ENCODE results near the gene PITRM1. TPM values are rescaled to one million over a fixed set of nuclear protein-coding genes. Genes with fewer than 3 reads are reported as not detected.

The PITRM1 gene
- total RNA-seq, 1 experiment from 2014 or later, result 40.7 TPM

DNA sequence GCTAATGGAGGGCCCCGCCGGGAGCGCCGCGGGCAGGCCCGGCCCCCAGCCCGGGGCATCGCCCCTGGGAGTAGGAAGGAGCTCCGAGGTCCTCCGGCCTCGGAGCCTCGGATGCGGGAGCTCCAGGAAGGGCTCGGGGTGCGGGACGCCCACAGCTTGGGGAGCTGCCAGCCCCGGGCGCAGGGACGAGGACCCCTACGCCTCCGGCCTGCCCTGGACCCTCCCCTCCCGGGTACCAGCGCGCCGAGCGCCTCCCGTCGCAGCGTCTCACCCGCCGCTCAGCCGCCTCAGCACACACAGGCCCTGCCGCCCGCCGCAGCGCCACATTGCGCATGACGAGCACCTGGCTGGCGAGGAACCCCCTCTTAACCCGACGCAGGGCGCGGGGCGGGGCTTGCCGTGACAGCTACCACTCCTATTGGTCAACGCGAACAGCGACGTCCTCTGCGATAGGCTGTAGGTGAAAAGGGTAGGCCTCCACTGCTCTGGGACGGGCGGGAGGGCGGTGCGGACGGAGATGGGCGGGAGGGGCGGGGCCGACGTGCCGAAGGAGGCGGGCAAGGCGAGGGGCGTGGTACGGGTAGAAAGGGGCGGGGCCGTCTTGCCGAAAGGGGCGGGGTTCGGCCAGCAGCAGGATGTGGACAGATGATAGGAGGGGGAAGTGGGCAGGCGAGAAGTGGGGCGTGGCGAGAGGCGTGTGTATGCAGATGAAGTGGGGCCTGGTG, at the start of gene PITRM1 (continued):
- no peak for TF ChIP-seq PRDM15 (CRISPR knock-in tag; IDR thresholded peaks at IDR 0.05)
- TF ChIP-seq ZSCAN18 (CRISPR knock-in tag; IDR thresholded peaks at IDR 0.05), result no peak
- peak; percentile 74 for TF ChIP-seq E2F5 (CRISPR knock-in tag; IDR thresholded peaks at IDR 0.05)
- no peak for TF ChIP-seq NFE2L1 (CRISPR knock-in tag; IDR thresholded peaks at IDR 0.05)
- no peak for TF ChIP-seq ZNF532 (CRISPR knock-in tag; IDR thresholded peaks at IDR 0.05; ENCODE audit: borderline replicate concordance)
- TF ChIP-seq TEAD1 (CRISPR knock-in tag; IDR thresholded peaks at IDR 0.05), result peak; percentile 63; the same call in 1 of the 2 replicates
- TF ChIP-seq RORB (CRISPR knock-in tag; IDR thresholded peaks at IDR 0.05), result no peak
- no peak for TF ChIP-seq ELF4 (CRISPR knock-in tag; IDR thresholded peaks at IDR 0.05; ENCODE audit: low read depth)
- TF ChIP-seq NR1H2 (CRISPR knock-in tag; IDR thresholded peaks at IDR 0.05), result no peak
- TF ChIP-seq RELA (CRISPR knock-in tag; IDR thresholded peaks at IDR 0.05; ENCODE audit: borderline replicate concordance), result no peak
- TF ChIP-seq NR3C1 (CRISPR knock-in tag; conservative IDR thresholded peaks at IDR 0.05; ENCODE audit: low read depth), result no peak
- TF ChIP-seq ZBTB21 (CRISPR knock-in tag; IDR thresholded peaks at IDR 0.05; ENCODE audit: borderline replicate concordance), result peak; percentile 73
- TF ChIP-seq ZNF219 (CRISPR knock-in tag; IDR thresholded peaks at IDR 0.05; ENCODE audit: borderline replicate concordance), result no peak
- no peak for TF ChIP-seq OVOL2 (CRISPR knock-in tag; IDR thresholded peaks at IDR 0.05; ENCODE audit: borderline replicate concordance)
- no peak; the same call in 1 of the 2 replicates for TF ChIP-seq ZNF138 (CRISPR knock-in tag; conservative IDR thresholded peaks at IDR 0.05)
- TF ChIP-seq TCF7 (CRISPR knock-in tag; IDR thresholded peaks at IDR 0.05; ENCODE audit: low read depth), result no peak
- TF ChIP-seq, protein P1, sequence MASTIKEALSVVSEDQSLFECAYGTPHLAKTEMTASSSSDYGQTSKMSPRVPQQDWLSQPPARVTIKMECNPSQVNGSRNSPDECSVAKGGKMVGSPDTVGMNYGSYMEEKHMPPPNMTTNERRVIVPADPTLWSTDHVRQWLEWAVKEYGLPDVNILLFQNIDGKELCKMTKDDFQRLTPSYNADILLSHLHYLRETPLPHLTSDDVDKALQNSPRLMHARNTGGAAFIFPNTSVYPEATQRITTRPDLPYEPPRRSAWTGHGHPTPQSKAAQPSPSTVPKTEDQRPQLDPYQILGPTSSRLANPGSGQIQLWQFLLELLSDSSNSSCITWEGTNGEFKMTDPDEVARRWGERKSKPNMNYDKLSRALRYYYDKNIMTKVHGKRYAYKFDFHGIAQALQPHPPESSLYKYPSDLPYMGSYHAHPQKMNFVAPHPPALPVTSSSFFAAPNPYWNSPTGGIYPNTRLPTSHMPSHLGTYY (CRISPR knock-in tag; IDR thresholded peaks at IDR 0.05), result no peak
- TF ChIP-seq, protein P2, sequence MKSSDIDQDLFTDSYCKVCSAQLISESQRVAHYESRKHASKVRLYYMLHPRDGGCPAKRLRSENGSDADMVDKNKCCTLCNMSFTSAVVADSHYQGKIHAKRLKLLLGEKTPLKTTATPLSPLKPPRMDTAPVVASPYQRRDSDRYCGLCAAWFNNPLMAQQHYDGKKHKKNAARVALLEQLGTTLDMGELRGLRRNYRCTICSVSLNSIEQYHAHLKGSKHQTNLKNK (CRISPR knock-in tag; IDR thresholded peaks at IDR 0.05), result no peak
- no peak for TF ChIP-seq EMX1 (CRISPR knock-in tag; IDR thresholded peaks at IDR 0.05)
- no peak for TF ChIP-seq NFATC4 (CRISPR knock-in tag; IDR thresholded peaks at IDR 0.05)
- TF ChIP-seq ZNF263 (CRISPR knock-in tag; IDR thresholded peaks at IDR 0.05; ENCODE audit: low read depth), result no peak
- TF ChIP-seq, protein P3, sequence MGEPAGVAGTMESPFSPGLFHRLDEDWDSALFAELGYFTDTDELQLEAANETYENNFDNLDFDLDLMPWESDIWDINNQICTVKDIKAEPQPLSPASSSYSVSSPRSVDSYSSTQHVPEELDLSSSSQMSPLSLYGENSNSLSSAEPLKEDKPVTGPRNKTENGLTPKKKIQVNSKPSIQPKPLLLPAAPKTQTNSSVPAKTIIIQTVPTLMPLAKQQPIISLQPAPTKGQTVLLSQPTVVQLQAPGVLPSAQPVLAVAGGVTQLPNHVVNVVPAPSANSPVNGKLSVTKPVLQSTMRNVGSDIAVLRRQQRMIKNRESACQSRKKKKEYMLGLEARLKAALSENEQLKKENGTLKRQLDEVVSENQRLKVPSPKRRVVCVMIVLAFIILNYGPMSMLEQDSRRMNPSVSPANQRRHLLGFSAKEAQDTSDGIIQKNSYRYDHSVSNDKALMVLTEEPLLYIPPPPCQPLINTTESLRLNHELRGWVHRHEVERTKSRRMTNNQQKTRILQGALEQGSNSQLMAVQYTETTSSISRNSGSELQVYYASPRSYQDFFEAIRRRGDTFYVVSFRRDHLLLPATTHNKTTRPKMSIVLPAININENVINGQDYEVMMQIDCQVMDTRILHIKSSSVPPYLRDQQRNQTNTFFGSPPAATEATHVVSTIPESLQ (CRISPR knock-in tag; IDR thresholded peaks at IDR 0.05), result no peak
